HL-60 (cell line): ENCODE measurements around the gene ACRBP.
A peak's percentile ranks its signal among the peaks of the same experiment; 100 is the strongest.

Experiments
- DNase-seq, 2 experiments: peaks; one replicate each; pipeline ENCODE4 v3.0.0-alpha.2; 2010 to 2020; ENCODE audit warnings: low read depth in 1 of 2, low spot score in 1 of 2
- H3K27ac ChIP-seq: fragments of 250-450 bp; sonication (Bioruptor Pico); replicated peaks from 2 replicates; pipeline ENCODE4 v1.5.1; 2020; ENCODE audit warnings: mild to moderate bottlenecking, moderate library complexity
- H3K27me3 ChIP-seq: fragments of 250-450 bp; sonication (Bioruptor Pico); 2 replicates; pipeline ENCODE4 v1.5.1; 2021; ENCODE audit warnings: mild to moderate bottlenecking, moderate library complexity; ENCODE audit not compliant: insufficient read depth, poor library complexity, severe bottlenecking
- H3K4me3 ChIP-seq: replicated peaks from 2 replicates; pipeline ENCODE4 v1.5.1; 2011; ENCODE audit warnings: mild to moderate bottlenecking, control low read depth, low read length; ENCODE audit not compliant: insufficient read depth
- GABPA ChIP-seq: IDR thresholded peaks from 2 replicates; pipeline ENCODE4 v1.6.1; 2012; ENCODE audit warnings: low read depth
- POLR2AphosphoS5 ChIP-seq: IDR thresholded peaks from 2 replicates; pipeline ENCODE4 v1.6.1; 2012; ENCODE audit warnings: low read depth
- REST ChIP-seq: IDR thresholded peaks from 2 replicates; pipeline ENCODE4 v1.6.1; 2012; ENCODE audit warnings: low read depth; ENCODE audit not compliant: insufficient replicate concordance
- SPI1 ChIP-seq: IDR thresholded peaks from 2 replicates; pipeline ENCODE4 v1.6.1; 2012; ENCODE audit warnings: low read depth, mild to moderate bottlenecking, borderline replicate concordance
- TF ChIP-seq, protein P1 (sequence below): IDR thresholded peaks from one replicate; pipeline ENCODE4 v1.5.1; 2011; ENCODE audit warnings: low read length, control low read depth, inconsistent platforms; ENCODE audit not compliant: insufficient read depth

Gene ACRBP

DNA sequence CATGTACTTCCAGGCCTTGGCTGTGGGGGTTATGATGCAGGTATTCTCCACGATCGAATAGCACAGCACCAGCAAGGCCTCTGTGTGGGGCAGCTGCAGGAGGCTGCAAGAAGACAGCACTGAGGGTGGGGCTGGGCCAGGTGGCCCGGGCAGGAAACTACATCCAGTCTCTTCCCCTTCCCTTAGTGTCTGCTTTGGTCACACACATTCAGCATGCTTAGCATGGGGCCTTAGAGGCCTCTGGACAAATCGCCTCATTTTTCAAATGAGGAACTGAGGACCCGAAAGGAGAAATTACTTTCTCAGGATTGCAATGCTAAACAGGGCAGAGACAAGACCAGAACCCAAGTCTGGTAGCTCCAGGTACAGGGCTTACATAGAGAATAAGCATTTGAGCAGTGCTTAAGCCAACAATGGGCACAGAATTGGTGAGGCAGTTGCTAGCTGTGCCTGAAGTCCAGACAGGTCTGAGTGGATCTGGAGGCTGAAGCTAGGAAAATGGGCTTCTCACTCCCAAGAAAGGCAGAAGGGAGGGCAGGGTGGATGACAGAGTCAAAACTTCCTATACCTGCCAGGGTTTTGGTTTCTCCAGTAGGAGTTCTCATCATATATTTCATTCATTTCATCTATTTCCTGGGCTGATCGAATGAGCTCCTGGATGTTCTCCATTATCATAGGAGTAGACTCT lies 3.5 kb downstream of the ACRBP start:
- Histone ChIP-seq H3K27me3 (no peaks in the 10 kb centered on the region), H3K27ac (peak overlapping the region; percentile 86), H3K4me3 (no peak overlapping the region)
- peak; percentile 60 to 82 for DNase-seq
- TF ChIP-seq GABPA, result no peak
- TF ChIP-seq SPI1, result peak; percentile 92

- no peak overlapping the region for H3K27ac ChIP-seq
- H3K27me3 ChIP-seq, result no peaks in the 10 kb centered on the region
These were observed 6.1 kb downstream of the ACRBP start for GRCh38 chr12:6641131-6641530.

GRCh38 chr12:6640497-6640896 lies 6.7 kb downstream of the ACRBP start:
- no peak overlapping the region for H3K27ac ChIP-seq
- TF ChIP-seq, protein P1, sequence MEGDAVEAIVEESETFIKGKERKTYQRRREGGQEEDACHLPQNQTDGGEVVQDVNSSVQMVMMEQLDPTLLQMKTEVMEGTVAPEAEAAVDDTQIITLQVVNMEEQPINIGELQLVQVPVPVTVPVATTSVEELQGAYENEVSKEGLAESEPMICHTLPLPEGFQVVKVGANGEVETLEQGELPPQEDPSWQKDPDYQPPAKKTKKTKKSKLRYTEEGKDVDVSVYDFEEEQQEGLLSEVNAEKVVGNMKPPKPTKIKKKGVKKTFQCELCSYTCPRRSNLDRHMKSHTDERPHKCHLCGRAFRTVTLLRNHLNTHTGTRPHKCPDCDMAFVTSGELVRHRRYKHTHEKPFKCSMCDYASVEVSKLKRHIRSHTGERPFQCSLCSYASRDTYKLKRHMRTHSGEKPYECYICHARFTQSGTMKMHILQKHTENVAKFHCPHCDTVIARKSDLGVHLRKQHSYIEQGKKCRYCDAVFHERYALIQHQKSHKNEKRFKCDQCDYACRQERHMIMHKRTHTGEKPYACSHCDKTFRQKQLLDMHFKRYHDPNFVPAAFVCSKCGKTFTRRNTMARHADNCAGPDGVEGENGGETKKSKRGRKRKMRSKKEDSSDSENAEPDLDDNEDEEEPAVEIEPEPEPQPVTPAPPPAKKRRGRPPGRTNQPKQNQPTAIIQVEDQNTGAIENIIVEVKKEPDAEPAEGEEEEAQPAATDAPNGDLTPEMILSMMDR, result no peak
- TF ChIP-seq POLR2AphosphoS5 (no peak), SPI1 (no peak)

More at GRCh38 chr12:6641131-6641530, 6.1 kb downstream of the ACRBP start:
- no peak overlapping the region for H3K4me3 ChIP-seq
- DNase-seq, result no peak
- no peak for TF ChIP-seq REST
- TF ChIP-seq SPI1, result no peak
- no peak for TF ChIP-seq POLR2AphosphoS5

DNA sequence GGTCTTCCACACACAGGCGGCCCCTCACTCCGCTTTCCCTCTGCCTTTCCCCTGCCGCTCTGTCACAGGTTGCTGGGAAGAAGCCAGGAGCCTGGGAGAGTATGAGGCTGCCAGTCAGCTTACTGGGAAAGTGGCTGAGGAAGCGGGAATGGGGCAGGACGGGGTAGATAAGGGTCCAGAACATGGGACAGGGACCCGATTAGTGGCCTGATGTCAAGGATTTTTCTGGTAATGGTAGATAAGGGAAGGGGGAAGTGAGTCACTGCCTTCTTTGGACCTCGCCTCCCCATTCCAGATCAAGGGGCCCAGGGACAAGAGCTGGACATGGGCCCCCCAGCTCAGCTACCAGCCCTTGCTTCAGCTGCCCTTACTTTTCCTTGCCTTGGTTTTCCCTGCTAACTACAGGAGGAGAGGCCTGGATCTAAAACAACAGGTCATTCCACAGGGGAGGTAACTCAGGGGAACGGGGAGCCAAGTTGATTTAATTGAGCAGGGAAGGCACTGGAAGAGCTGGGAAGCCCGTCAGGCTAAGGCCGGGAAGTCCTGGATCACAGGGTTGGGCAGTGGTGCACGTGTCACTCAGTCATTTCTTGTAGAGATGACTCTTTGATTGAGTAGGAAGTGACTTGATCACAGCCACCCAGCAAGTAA lies 8.0 kb downstream of the ACRBP start:
- H3K27ac ChIP-seq, result peak overlapping the region; percentile 55; the same call in 1 of the 2 replicates
- TF ChIP-seq SPI1, result peak; percentile 40; the same call in 1 of the 2 replicates
- TF ChIP-seq, protein P1, result no peak
- DNase-seq, result no peak

More at GRCh38 chr12:6640497-6640896, 6.7 kb downstream of the ACRBP start:
- Histone ChIP-seq H3K4me3 (no peak overlapping the region), H3K27me3 (no peaks in the 10 kb centered on the region)
- no peak for DNase-seq

GRCh38 chr12:6638305-6638704 lies 8.9 kb downstream of the ACRBP start:
- H3K27ac ChIP-seq, result peak overlapping the region; percentile 55
- H3K4me3 ChIP-seq, result no peak overlapping the region
- DNase-seq, result peak; percentile 57 to 77
- TF ChIP-seq POLR2AphosphoS5 (no peak), SPI1 (peak; percentile 86)
- H3K27me3 ChIP-seq, result no peaks in the 10 kb centered on the region

More for the DNA sequence above, 8.0 kb downstream of the ACRBP start:
- Histone ChIP-seq H3K4me3 (no peak overlapping the region), H3K27me3 (no peaks in the 10 kb centered on the region)
